ENCODE measurements around the gene CFAP46. TPM values are rescaled to one million over a fixed set of nuclear protein-coding genes. Genes with fewer than 3 reads are reported as not detected.

CFAP46 gene
- total and polyA plus RNA-seq, 10 of the 15 experiments (the other 5 are each of a cell fraction or from before 2014, with no cell fraction given) = 0.01 to 0.18 (median 0.03) TPM; not detected in 7

- TF ChIP-seq PAX8 (IDR thresholded peaks at IDR 0.05) = no peak
Observed at GRCh38 chr10:132977807-132978206, 35.4 kb upstream of the CFAP46 start (continued).

DNA sequence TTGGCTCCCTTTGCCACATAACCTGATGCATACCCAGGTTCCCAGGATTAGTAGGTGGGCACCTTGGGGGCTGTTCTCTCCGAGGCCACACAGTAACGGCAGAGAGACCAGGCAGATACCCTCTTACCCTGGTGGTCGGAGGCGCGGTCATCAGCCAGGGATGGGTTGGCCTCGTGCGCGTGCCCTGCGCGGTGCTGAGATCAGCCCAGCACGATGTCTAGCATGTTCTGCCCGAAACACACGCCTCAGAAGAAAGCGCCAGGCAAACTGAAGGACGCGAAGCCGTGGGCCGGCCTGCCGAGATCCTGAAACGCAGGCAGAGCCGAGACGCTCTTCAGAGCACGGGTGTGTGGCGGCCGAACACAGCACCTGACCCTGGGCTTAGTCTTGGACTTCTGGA lies 34.7 kb upstream of the CFAP46 start:
- H3K79me2 ChIP-seq (ENCODE audit: control insufficient read depth, insufficient read depth, low read length) = no peaks in the 10 kb centered on the region
- no peak overlapping the region for H3K27ac ChIP-seq (ENCODE audit: control insufficient read depth, insufficient read depth)
- POLR2A ChIA-PET = no interaction called here
- no peak overlapping the region for H3K4me2 ChIP-seq (ENCODE audit: control insufficient read depth, insufficient read depth)
- no peak overlapping the region for H3K4me3 ChIP-seq
- no TSS peak for BruUV-seq (replicated peaks)
- intact Hi-C loops (cut with micrococcal nuclease; ENCODE audit: unreplicated experiment) (no loop called here), in situ Hi-C loops (cut with MboI) (no loop called here)
- RAD21 ChIA-PET (ENCODE audit: unreplicated experiment) = no interaction called here
- TF ChIP-seq FOS (IDR thresholded peaks at IDR 0.05; ENCODE audit: borderline replicate concordance, extremely low read depth, insufficient read length) (no peak), TARDBP (IDR thresholded peaks at IDR 0.05; ENCODE audit: borderline replicate concordance) (no peak), CBX3 (IDR thresholded peaks at IDR 0.05; ENCODE audit: borderline replicate concordance, low read depth) (no peak), E2F8 (IDR thresholded peaks at IDR 0.05; ENCODE audit: low read depth, partially characterized antibody) (no peak), ZNF217 (IDR thresholded peaks at IDR 0.05) (no peak), RCOR1 (conservative IDR thresholded peaks at IDR 0.05; ENCODE audit: low read depth, low read length) (no peak), NR2C1 (IDR thresholded peaks at IDR 0.05) (no peak), PKNOX1 (IDR thresholded peaks at IDR 0.05) (no peak), MXI1 (IDR thresholded peaks at IDR 0.05; ENCODE audit: low read depth, low read length) (no peak), CBX5 (IDR thresholded peaks at IDR 0.05; ENCODE audit: low read depth) (no peak)
- TF ChIP-seq, protein P1, sequence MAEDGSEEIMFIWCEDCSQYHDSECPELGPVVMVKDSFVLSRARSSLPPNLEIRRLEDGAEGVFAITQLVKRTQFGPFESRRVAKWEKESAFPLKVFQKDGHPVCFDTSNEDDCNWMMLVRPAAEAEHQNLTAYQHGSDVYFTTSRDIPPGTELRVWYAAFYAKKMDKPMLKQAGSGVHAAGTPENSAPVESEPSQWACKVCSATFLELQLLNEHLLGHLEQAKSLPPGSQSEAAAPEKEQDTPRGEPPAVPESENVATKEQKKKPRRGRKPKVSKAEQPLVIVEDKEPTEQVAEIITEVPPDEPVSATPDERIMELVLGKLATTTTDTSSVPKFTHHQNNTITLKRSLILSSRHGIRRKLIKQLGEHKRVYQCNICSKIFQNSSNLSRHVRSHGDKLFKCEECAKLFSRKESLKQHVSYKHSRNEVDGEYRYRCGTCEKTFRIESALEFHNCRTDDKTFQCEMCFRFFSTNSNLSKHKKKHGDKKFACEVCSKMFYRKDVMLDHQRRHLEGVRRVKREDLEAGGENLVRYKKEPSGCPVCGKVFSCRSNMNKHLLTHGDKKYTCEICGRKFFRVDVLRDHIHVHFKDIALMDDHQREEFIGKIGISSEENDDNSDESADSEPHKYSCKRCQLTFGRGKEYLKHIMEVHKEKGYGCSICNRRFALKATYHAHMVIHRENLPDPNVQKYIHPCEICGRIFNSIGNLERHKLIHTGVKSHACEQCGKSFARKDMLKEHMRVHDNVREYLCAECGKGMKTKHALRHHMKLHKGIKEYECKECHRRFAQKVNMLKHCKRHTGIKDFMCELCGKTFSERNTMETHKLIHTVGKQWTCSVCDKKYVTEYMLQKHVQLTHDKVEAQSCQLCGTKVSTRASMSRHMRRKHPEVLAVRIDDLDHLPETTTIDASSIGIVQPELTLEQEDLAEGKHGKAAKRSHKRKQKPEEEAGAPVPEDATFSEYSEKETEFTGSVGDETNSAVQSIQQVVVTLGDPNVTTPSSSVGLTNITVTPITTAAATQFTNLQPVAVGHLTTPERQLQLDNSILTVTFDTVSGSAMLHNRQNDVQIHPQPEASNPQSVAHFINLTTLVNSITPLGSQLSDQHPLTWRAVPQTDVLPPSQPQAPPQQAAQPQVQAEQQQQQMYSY (CRISPR knock-in tag; IDR thresholded peaks at IDR 0.05) = no peak
- no peak overlapping the region for H2AFZ ChIP-seq (ENCODE audit: control insufficient read depth, low read depth, low read length)
- H4K20me1 ChIP-seq (ENCODE audit: control insufficient read depth, insufficient read depth) = no peaks in the 10 kb centered on the region
- SMC1A ChIA-PET (ENCODE audit: uncharacterized antibody, unreplicated experiment) = no interaction called here
- CTCF ChIA-PET = no interaction called here
- H3K9ac ChIP-seq (ENCODE audit: control insufficient read depth, insufficient read depth, low read length) = no peak overlapping the region
- no peaks in the 10 kb centered on the region for H3K27me3 ChIP-seq (replicated peaks in 1 of 2; ENCODE audit: control insufficient read depth in 2 of 2, insufficient read depth in 2 of 2, low read length in 1 of 2)
- ATAC-seq (no peak), FAIRE-seq (no peak), DNase-seq (ENCODE audit: low read depth, low spot score) (no peak)
- 66% methylated on average over 25 of the region's 25 CpGs for WGBS (ENCODE audit: insufficient coverage, insufficient replicate concordance, low lambda C conversion rate, missing lambda C conversion rate)
- no peaks in the 10 kb centered on the region for H3K36me3 ChIP-seq (ENCODE audit: control insufficient read depth in 2 of 2, insufficient read depth in 2 of 2, low read length in 1 of 2)
- no peaks in the 10 kb centered on the region for H3K4me1 ChIP-seq (ENCODE audit: control insufficient read depth, insufficient read depth, low read length)
- no peaks in the 10 kb centered on the region; the same call in 2 of the 3 replicates for H3K9me3 ChIP-seq (replicated peaks; ENCODE audit: control insufficient read depth, insufficient read depth, low read length)
